Left lung (tissue), 10 donors: ENCODE data around the gene CSTPP1. TPM values are rescaled to one million over a fixed set of nuclear protein-coding genes. Genes with fewer than 3 reads are reported as not detected.

Experiments
- ATAC-seq: fragments of 200-7000 bp; cut with Tn5 transposase; one replicate; pipeline ENCODE4 v1.9.1; 2020; ENCODE audit warnings: moderate library complexity
- DNase-seq, 4 donors: peaks; one replicate each; pipeline ENCODE4 v3.0.0-alpha.2; 2013 to 2020
- H3K27ac ChIP-seq, 2 donors: fragments of 200-600 bp; sonication (generic) in 1 of 2; one replicate each; pipeline versions ENCODE4 v1.5.0 to v1.8.0; 2020 to 2021
- H3K27me3 ChIP-seq, 2 donors: fragments of 200-600 bp; sonication (generic) in 1 of 2; one replicate each; pipeline versions ENCODE4 v1.5.0 to v1.8.0; 2020 to 2021
- H3K36me3 ChIP-seq, 2 donors: fragments of 200-600 bp; sonication (generic) in 1 of 2; one replicate each; pipeline versions ENCODE4 v1.5.0 to v1.8.0; 2020 to 2021
- H3K4me1 ChIP-seq, 2 donors: fragments of 200-600 bp; one replicate each; pipeline ENCODE4 v1.8.0; 2021
- H3K4me3 ChIP-seq, 2 donors: fragments of 200-600 bp; sonication (generic) in 1 of 2; one replicate each; pipeline versions ENCODE4 v1.5.0 to v1.8.0; 2020 to 2021; ENCODE audit warnings: mild to moderate bottlenecking in 1 of 2
- H3K9me3 ChIP-seq, 2 donors: fragments of 200-600 bp; sonication (generic) in 1 of 2; one replicate each; pipeline versions ENCODE4 v1.5.0 to v1.8.0; 2020 to 2021
- CTCF ChIP-seq, 2 donors: fragments of 200-600 bp; sonication (generic) in 1 of 2; IDR thresholded peaks; one replicate each; pipeline versions ENCODE4 v1.5.0 to v1.8.0; 2021; ENCODE audit warnings: antibody characterized with exemption in 2 of 2
- intact Hi-C, 2 donors: fragments of 100-400 bp; cut with DNase I; formaldehyde crosslinking; loops; one replicate each; pipeline versions ENCODE4 v1.11.2 to v1.14.2; 2022
- polyA plus RNA-seq, 6 donors: library from polyadenylated mRNA; unstranded; fragments of 120-200 nt; gene quantifications; one replicate each; pipeline ENCODE4 v1.2.1, GENCODE V29; 2013; ENCODE audit not compliant: insufficient read length in 6 of 6
- total RNA-seq, 2 donors: library from RNA; stranded (reverse); fragmentation: NEBNext Ultra II Directional; extraction: Animal tissue kit (Norgen Biotek cat#: 25700); gene quantifications; one replicate each; pipeline ENCODE4 v1.2.1, GENCODE V29; 2021
- donor health status: DM: no; HTN: yes; CAD: no.
- donor health status: DM: no; HTN: no; CAD: no.

The CSTPP1 gene
- total and polyA plus RNA-seq, 8 donors: 28.7 to 56.0 (median 51.4) TPM

GRCh38 chr11:46914910-46915309, 21.7 kb upstream of the CSTPP1 start:
- Histone ChIP-seq H3K4me1 (peaks cover 7 to 32% of the 10 kb centered on the region in 2 donors), H3K4me3 (no peak overlapping the region), H3K9me3 (no peaks in the 10 kb centered on the region), H3K36me3 (no peaks in the 10 kb centered on the region), H3K27ac (no peak overlapping the region), H3K27me3 (peaks cover 18 to 87% of the 10 kb centered on the region in 2 donors)
- DNase-seq: no peak
- TF ChIP-seq CTCF (IDR thresholded peaks at IDR 0.05): no peak
- intact Hi-C loops: no loop called here
- no peak for ATAC-seq

GRCh38 chr11:46916286-46917108, 20.1 kb upstream of the CSTPP1 start:
- peak overlapping the region; percentile 42 to 46 for H3K4me3 ChIP-seq
- intact Hi-C loops: no loop called here

GRCh38 chr11:46917109-46917761, 19.3 kb upstream of the CSTPP1 start:
- no peaks in the 10 kb centered on the region for H3K36me3 ChIP-seq
- ATAC-seq: peak; percentile 3
- no peak for TF ChIP-seq CTCF (IDR thresholded peaks at IDR 0.05)

More at GRCh38 chr11:46916286-46917108, 20.1 kb upstream of the CSTPP1 start:
- Histone ChIP-seq H3K27ac (peak overlapping the region in 1 of 2 donors; percentile 23), H3K9me3 (no peaks in the 10 kb centered on the region), H3K27me3 (peaks cover 18 to 84% of the 10 kb centered on the region in 2 donors), H3K36me3 (no peaks in the 10 kb centered on the region), H3K4me1 (peaks cover 7 to 32% of the 10 kb centered on the region in 2 donors)
- TF ChIP-seq CTCF (IDR thresholded peaks at IDR 0.05): no peak
- ATAC-seq: peak; percentile 66
- peak in 2 of 4 donors; percentile 80 to 82 for DNase-seq

GRCh38 chr11:46917762-46918082, 18.8 kb upstream of the CSTPP1 start:
- no peaks in the 10 kb centered on the region for H3K9me3 ChIP-seq
- TF ChIP-seq CTCF (IDR thresholded peaks at IDR 0.05): no peak
- ATAC-seq: no peak
- H3K4me3 ChIP-seq: peak overlapping the region; percentile 42 to 46
- intact Hi-C loops: no loop called here
- no peak overlapping the region for H3K27ac ChIP-seq
- DNase-seq: no peak
- H3K27me3 ChIP-seq: peaks cover 18 to 72% of the 10 kb centered on the region in 2 donors
- H3K36me3 ChIP-seq: no peaks in the 10 kb centered on the region
- peaks cover under 1 to 32% of the 10 kb centered on the region in 2 donors for H3K4me1 ChIP-seq

More at GRCh38 chr11:46917109-46917761, 19.3 kb upstream of the CSTPP1 start:
- Histone ChIP-seq H3K27me3 (peaks cover 18 to 77% of the 10 kb centered on the region in 2 donors), H3K4me1 (peaks cover 5 to 32% of the 10 kb centered on the region in 2 donors), H3K27ac (peak overlapping the region in 1 of 2 donors; percentile 23), H3K9me3 (no peaks in the 10 kb centered on the region), H3K4me3 (peak overlapping the region; percentile 42 to 46)
- no peak for DNase-seq
- intact Hi-C loops: no loop called here
